GM23338 (cell line): Measurements from ENCODE around the gene PPP1R9A.

Source experiments
- CREB1 ChIP-seq: fragments of 250-450 bp; sonication (Bioruptor Pico); IDR thresholded peaks from 2 replicates; pipeline ENCODE4 v1.5.0; 2020; ENCODE audit warnings: low read depth, mild to moderate bottlenecking, moderate library complexity
- ETS1 ChIP-seq: IDR thresholded peaks from 2 replicates; pipeline ENCODE4 v1.6.1; 2016; ENCODE audit warnings: antibody characterized with exemption
- EZH2 ChIP-seq: fragments of 200-600 bp; sonication (generic); IDR thresholded peaks from one replicate; pipeline ENCODE4 v1.8.0; 2017; ENCODE audit warnings: antibody characterized with exemption, mild to moderate bottlenecking, low read depth; ENCODE audit not compliant: unreplicated experiment
- EZH2phosphoT487 ChIP-seq: fragments of 200-600 bp; sonication (generic); IDR thresholded peaks from one replicate; pipeline ENCODE4 v1.8.1; 2018; ENCODE audit warnings: antibody characterized with exemption; ENCODE audit not compliant: unreplicated experiment
- JUNB ChIP-seq: IDR thresholded peaks from one replicate; pipeline ENCODE4 v1.6.1; 2016; ENCODE audit warnings: antibody characterized with exemption; ENCODE audit not compliant: unreplicated experiment
- POLR2AphosphoS5 ChIP-seq: IDR thresholded peaks from 2 replicates; pipeline ENCODE4 v1.6.1; 2016; ENCODE audit warnings: antibody characterized with exemption, low read depth
- REST ChIP-seq: IDR thresholded peaks from one replicate; pipeline ENCODE4 v1.6.1; 2018; ENCODE audit warnings: antibody characterized with exemption; ENCODE audit not compliant: unreplicated experiment
- ZNF331 ChIP-seq: fragments of 250-450 bp; sonication (Bioruptor Pico); IDR thresholded peaks from 2 replicates; pipeline ENCODE4 v1.5.0; 2020; ENCODE audit warnings: low read depth, mild to moderate bottlenecking, moderate library complexity
- ZNF462 ChIP-seq: fragments of 250-450 bp; sonication (Bioruptor Pico); IDR thresholded peaks from 2 replicates; pipeline ENCODE4 v1.5.0; 2020; ENCODE audit warnings: mild to moderate bottlenecking, moderate library complexity
- TF ChIP-seq, protein P1 (sequence below), 2 experiments: fragments of 200-600 bp in 1 of 2; sonication (generic) in 1 of 2; conservative IDR thresholded peaks; 2 replicates each; pipeline versions ENCODE4 v1.5.1 to v1.6.1; 2016 to 2017; ENCODE audit warnings: antibody characterized with exemption in 2 of 2, low read depth in 2 of 2, mild to moderate bottlenecking in 2 of 2, moderate library complexity in 1 of 2

- TF ChIP-seq, protein P1, sequence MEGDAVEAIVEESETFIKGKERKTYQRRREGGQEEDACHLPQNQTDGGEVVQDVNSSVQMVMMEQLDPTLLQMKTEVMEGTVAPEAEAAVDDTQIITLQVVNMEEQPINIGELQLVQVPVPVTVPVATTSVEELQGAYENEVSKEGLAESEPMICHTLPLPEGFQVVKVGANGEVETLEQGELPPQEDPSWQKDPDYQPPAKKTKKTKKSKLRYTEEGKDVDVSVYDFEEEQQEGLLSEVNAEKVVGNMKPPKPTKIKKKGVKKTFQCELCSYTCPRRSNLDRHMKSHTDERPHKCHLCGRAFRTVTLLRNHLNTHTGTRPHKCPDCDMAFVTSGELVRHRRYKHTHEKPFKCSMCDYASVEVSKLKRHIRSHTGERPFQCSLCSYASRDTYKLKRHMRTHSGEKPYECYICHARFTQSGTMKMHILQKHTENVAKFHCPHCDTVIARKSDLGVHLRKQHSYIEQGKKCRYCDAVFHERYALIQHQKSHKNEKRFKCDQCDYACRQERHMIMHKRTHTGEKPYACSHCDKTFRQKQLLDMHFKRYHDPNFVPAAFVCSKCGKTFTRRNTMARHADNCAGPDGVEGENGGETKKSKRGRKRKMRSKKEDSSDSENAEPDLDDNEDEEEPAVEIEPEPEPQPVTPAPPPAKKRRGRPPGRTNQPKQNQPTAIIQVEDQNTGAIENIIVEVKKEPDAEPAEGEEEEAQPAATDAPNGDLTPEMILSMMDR (conservative IDR thresholded peaks at IDR 0.05; ENCODE audit: low read depth in 2 of 2), result no peak
- no peak for TF ChIP-seq POLR2AphosphoS5
- TF ChIP-seq EZH2, result no peak
- no peak for TF ChIP-seq REST
- no peak for TF ChIP-seq EZH2phosphoT487
- no peak for TF ChIP-seq JUNB
- TF ChIP-seq ETS1, result no peak
- TF ChIP-seq CREB1 (CRISPR knock-in tag), result no peak
- no peak for TF ChIP-seq ZNF331 (CRISPR knock-in tag)
- TF ChIP-seq ZNF462 (CRISPR knock-in tag), result no peak
Measured at GRCh38 chr7:95330204-95330960, 423.0 kb downstream of the PPP1R9A start.
